Osteocyte (in vitro differentiated cells): ENCODE results near the gene ACOT7. TPM values are rescaled to one million over a fixed set of nuclear protein-coding genes. Genes with fewer than 3 reads are reported as not detected.

Source experiments
- DNase-seq: peaks from one replicate; pipeline ENCODE4 v3.0.0; 2021; ENCODE audit warnings: mixed read lengths; ENCODE audit not compliant: unreplicated experiment; ENCODE audit errors: extremely low spot score
- H3K27ac Mint-ChIP-seq: one replicate; pipeline ENCODE4 v1.8.0; 2021; ENCODE audit warnings: mild to moderate bottlenecking, mixed read lengths; ENCODE audit not compliant: unreplicated experiment
- H3K27me3 Mint-ChIP-seq: one replicate; pipeline ENCODE4 v1.8.0; 2021; ENCODE audit warnings: mixed read lengths; ENCODE audit not compliant: unreplicated experiment
- H3K36me3 Mint-ChIP-seq: one replicate; pipeline ENCODE4 v1.8.0; 2021; ENCODE audit warnings: mixed read lengths; ENCODE audit not compliant: unreplicated experiment
- H3K4me1 Mint-ChIP-seq: one replicate; pipeline ENCODE4 v1.8.0; 2021; ENCODE audit warnings: mixed read lengths; ENCODE audit not compliant: unreplicated experiment
- H3K4me3 Mint-ChIP-seq: one replicate; pipeline ENCODE4 v1.8.0; 2021; ENCODE audit warnings: mild to moderate bottlenecking, moderate library complexity, mixed read lengths; ENCODE audit not compliant: unreplicated experiment
- H3K9me3 Mint-ChIP-seq: one replicate; pipeline ENCODE4 v1.8.0; 2021; ENCODE audit warnings: mixed read lengths; ENCODE audit not compliant: unreplicated experiment
- total RNA-seq: library from RNA; stranded (reverse); gene quantifications from 2 replicates; pipeline ENCODE4 v1.2.1, GENCODE V29; 2021
- TF ChIP-seq, protein P1 (sequence below): fragments of 200-600 bp; sonication (generic); IDR thresholded peaks from 2 replicates; pipeline ENCODE4 v1.5.0; 2021; ENCODE audit warnings: antibody characterized with exemption, mild to moderate bottlenecking, moderate library complexity

The ACOT7 gene
- total RNA-seq, 1 donor from 2014 or later = 21.8 TPM

DNA sequence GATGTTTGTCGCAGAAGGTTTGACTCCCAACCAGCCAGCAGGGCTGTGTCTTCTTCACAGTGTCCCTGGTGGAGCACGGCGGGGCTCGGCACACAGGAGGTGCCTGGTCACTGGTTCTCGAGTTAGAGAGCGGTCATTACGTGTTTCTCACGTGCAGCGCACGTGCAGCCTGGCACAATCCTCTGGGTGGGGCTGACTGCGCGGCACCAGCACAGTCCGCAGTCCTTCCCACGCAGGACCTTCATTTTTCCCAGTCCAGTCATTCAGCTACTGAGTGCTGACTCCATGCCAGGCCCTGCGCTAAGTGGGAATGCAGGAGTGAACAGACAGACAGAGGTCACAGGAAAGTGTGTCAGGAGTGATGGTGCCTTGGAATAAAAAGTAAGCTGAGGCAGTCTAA, 86.5 kb downstream of the ACOT7 start:
- H3K9me3 Mint-ChIP-seq = no peaks in the 10 kb centered on the region
- no peaks in the 10 kb centered on the region for H3K4me1 Mint-ChIP-seq
- H3K4me3 Mint-ChIP-seq = no peak overlapping the region
- H3K27ac Mint-ChIP-seq = no peak overlapping the region
- H3K36me3 Mint-ChIP-seq = peaks cover 6% of the 10 kb centered on the region
- no peaks in the 10 kb centered on the region for H3K27me3 Mint-ChIP-seq
- TF ChIP-seq, protein P1, sequence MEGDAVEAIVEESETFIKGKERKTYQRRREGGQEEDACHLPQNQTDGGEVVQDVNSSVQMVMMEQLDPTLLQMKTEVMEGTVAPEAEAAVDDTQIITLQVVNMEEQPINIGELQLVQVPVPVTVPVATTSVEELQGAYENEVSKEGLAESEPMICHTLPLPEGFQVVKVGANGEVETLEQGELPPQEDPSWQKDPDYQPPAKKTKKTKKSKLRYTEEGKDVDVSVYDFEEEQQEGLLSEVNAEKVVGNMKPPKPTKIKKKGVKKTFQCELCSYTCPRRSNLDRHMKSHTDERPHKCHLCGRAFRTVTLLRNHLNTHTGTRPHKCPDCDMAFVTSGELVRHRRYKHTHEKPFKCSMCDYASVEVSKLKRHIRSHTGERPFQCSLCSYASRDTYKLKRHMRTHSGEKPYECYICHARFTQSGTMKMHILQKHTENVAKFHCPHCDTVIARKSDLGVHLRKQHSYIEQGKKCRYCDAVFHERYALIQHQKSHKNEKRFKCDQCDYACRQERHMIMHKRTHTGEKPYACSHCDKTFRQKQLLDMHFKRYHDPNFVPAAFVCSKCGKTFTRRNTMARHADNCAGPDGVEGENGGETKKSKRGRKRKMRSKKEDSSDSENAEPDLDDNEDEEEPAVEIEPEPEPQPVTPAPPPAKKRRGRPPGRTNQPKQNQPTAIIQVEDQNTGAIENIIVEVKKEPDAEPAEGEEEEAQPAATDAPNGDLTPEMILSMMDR = no peak
- DNase-seq = no peak

- no peak overlapping the region for H3K4me3 Mint-ChIP-seq
- H3K36me3 Mint-ChIP-seq = peaks cover 6% of the 10 kb centered on the region
- no peak overlapping the region for H3K27ac Mint-ChIP-seq
- no peaks in the 10 kb centered on the region for H3K27me3 Mint-ChIP-seq
- DNase-seq = no peak
- H3K9me3 Mint-ChIP-seq = no peaks in the 10 kb centered on the region
- H3K4me1 Mint-ChIP-seq = peaks cover 3% of the 10 kb centered on the region
- TF ChIP-seq, protein P1 = no peak
Measured at GRCh38 chr1:6303397-6304012, 90.1 kb downstream of the ACOT7 start.

DNA sequence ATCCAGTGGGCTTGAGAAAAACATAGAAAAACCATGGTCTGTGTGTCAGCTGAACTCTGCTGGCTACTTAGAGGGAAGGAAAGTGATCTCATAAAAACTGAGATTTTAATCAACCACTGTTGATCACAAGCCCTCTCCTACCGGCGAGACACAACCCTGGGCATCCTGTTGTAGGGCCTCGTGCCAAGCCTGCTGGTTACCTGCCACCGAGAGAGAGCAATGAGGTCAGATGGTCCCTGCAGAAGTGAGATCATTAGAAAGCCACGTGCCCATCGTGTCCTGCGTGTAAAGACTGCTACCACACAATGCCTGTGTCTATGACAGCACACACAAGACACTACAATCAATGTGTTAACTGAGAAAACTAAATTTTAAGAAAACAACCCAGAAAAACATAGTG, 91.0 kb downstream of the ACOT7 start:
- H3K36me3 Mint-ChIP-seq = peaks cover 6% of the 10 kb centered on the region
- no peak for DNase-seq
- no peaks in the 10 kb centered on the region for H3K9me3 Mint-ChIP-seq
- H3K27me3 Mint-ChIP-seq = no peaks in the 10 kb centered on the region
- peaks cover 3% of the 10 kb centered on the region for H3K4me1 Mint-ChIP-seq
- TF ChIP-seq, protein P1 = no peak
- H3K27ac Mint-ChIP-seq = no peak overlapping the region
- H3K4me3 Mint-ChIP-seq = no peak overlapping the region

DNA sequence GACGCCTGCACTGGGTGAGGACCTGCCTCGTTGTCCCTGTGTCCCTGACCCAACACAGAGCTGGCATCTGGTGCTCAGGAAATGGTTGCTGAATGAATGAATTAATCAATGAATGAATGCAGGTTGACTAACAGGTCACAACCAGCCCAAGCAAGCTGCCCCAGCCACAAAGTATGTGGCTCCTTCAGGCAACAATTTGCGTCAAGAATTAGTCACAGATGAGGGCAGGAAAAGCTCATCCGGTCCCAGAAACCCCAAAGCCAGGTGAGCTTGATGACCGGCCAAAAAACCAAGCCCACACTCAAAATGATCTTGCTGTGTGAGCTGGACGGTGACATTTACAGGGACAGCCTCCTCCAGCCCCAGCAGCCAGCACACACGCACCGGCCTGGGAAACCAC, 92.0 kb downstream of the ACOT7 start:
- no peak for DNase-seq
- Mint-ChIP-seq H3K4me1 (peaks cover 3% of the 10 kb centered on the region), H3K27me3 (no peaks in the 10 kb centered on the region), H3K9me3 (no peaks in the 10 kb centered on the region), H3K4me3 (no peak overlapping the region), H3K36me3 (peaks cover 2% of the 10 kb centered on the region), H3K27ac (no peak overlapping the region)
- TF ChIP-seq, protein P1 = no peak

GRCh38 chr1:6300342-6301048, 93.1 kb downstream of the ACOT7 start:
- Mint-ChIP-seq H3K27me3 (no peaks in the 10 kb centered on the region), H3K9me3 (no peaks in the 10 kb centered on the region), H3K4me1 (peaks cover 3% of the 10 kb centered on the region), H3K27ac (no peak overlapping the region), H3K36me3 (peaks cover 1% of the 10 kb centered on the region), H3K4me3 (no peak overlapping the region)
- TF ChIP-seq, protein P1 = no peak
- DNase-seq = no peak
